B cell (primary cell): Measurements from ENCODE around the gene ABCC10. TPM values are rescaled to one million over a fixed set of nuclear protein-coding genes. Genes with fewer than 3 reads are reported as not detected.

ENCODE experiments used
- ATAC-seq: fragments of 200-7000 bp; cut with Tn5 transposase; one replicate; pipeline ENCODE4 v1.10.0; 2021; ENCODE audit warnings: low read depth, mild to moderate bottlenecking, moderate number of reproducible peaks, moderate library complexity
- CTCF ChIA-PET: fragments of 350-600 bp; sonication (Branson Sonifier 250); formaldehyde crosslinking; loops from one replicate; lab custom pipeline; 2021; ENCODE audit warnings: antibody characterized with exemption, inconsistent platforms; lab: Charles Lee
- POLR2A ChIA-PET: fragments of 350-600 bp; sonication (Branson Sonifier 250); formaldehyde crosslinking; loops from one replicate; lab custom pipeline; 2021; ENCODE audit warnings: antibody characterized with exemption; lab: Charles Lee
- DNase-seq: peaks from one replicate; pipeline ENCODE4 v3.0.0; 2013
- H2AFZ ChIP-seq: 2 replicates; pipeline ENCODE4 v1.6.1; 2012; ENCODE audit warnings: mild to moderate bottlenecking, low read depth, low read length; ENCODE audit not compliant: insufficient read depth, poor library complexity, severe bottlenecking
- H3K27ac ChIP-seq, 2 donors: 1 replicate in 1 of 2; 2 replicates in 1 of 2; pipeline ENCODE4 v1.5.1; 2012 to 2013; ENCODE audit warnings: low read length in 2 of 2, mild to moderate bottlenecking in 2 of 2, moderate library complexity in 1 of 2
- H3K27me3 ChIP-seq, 4 experiments: fragments of 200-600 bp in 1 of 4; sonication (generic) in 1 of 4; replicated peaks in 1 of 4; 1 replicate in 2 of 4; 2 replicates in 2 of 4; pipeline versions ENCODE4 v1.6.1 to v1.7.0; 2013 to 2016; ENCODE audit warnings: low read length in 3 of 4, mild to moderate bottlenecking in 2 of 4, mixed read lengths in 1 of 4, moderate library complexity in 1 of 4; ENCODE audit not compliant: insufficient read depth in 4 of 4, control insufficient read depth in 3 of 4; ENCODE audit errors: control extremely low read depth in 1 of 4
- H3K36me3 ChIP-seq, 2 experiments: replicated peaks in 1 of 2; 1 replicate in 1 of 2; 2 replicates in 1 of 2; pipeline versions ENCODE4 v1.6.1 to v1.7.1; 2013; ENCODE audit warnings: low read length in 1 of 2; ENCODE audit not compliant: insufficient read depth in 2 of 2, control insufficient read depth in 1 of 2; ENCODE audit errors: control extremely low read depth in 1 of 2, extremely low read depth in 1 of 2
- H3K4me1 ChIP-seq, 2 donors: fragments of 200-600 bp in 1 of 2; sonication (generic) in 1 of 2; 1 replicate in 1 of 2; 2 replicates in 1 of 2; pipeline versions ENCODE4 v1.5.1 to v1.6.1; 2013 to 2017; ENCODE audit warnings: low read length in 2 of 2; ENCODE audit not compliant: control insufficient read depth in 2 of 2, insufficient read depth in 2 of 2
- H3K4me2 ChIP-seq: replicated peaks from 2 replicates; pipeline ENCODE3; 2012; ENCODE audit warnings: mild to moderate bottlenecking, low read depth, low read length; ENCODE audit not compliant: poor library complexity, severe bottlenecking
- H3K4me3 ChIP-seq, 5 experiments: fragments of 200-600 bp in 1 of 5; sonication (generic) in 1 of 5; 1 replicate in 3 of 5; 2 replicates in 2 of 5; pipeline versions ENCODE4 v1.5.1 to v1.7.0; 2011 to 2016; ENCODE audit warnings: low read length in 4 of 5, mild to moderate bottlenecking in 4 of 5, low read depth in 2 of 5, control low read depth in 1 of 5, moderate library complexity in 1 of 5; ENCODE audit not compliant: insufficient read depth in 1 of 5; ENCODE audit errors: control extremely low read depth in 1 of 5, extremely low read depth in 1 of 5
- H3K79me2 ChIP-seq: fragments of 200-600 bp; sonication (generic); one replicate; pipeline ENCODE4 v1.6.0; 2016; ENCODE audit warnings: low read length; ENCODE audit not compliant: control insufficient read depth, insufficient read depth
- H3K9ac ChIP-seq: fragments of 200-600 bp; sonication (generic); 2 replicates; pipeline ENCODE4 v1.6.1; 2017; ENCODE audit warnings: mild to moderate bottlenecking, low read length, moderate library complexity
- H3K9me3 ChIP-seq, 3 donors: one replicate each; pipeline versions ENCODE4 v1.6.1 to v1.7.1; 2013; ENCODE audit warnings: low read length in 2 of 3; ENCODE audit not compliant: control insufficient read depth in 2 of 3, insufficient read depth in 1 of 3; ENCODE audit errors: control extremely low read depth in 1 of 3
- H4K20me1 ChIP-seq: 2 replicates; pipeline ENCODE4 v1.6.0; 2012; ENCODE audit warnings: mild to moderate bottlenecking, low read length; ENCODE audit not compliant: insufficient read depth, control insufficient read depth, poor library complexity, severe bottlenecking
- H3K27ac Mint-ChIP-seq: one replicate; pipeline ENCODE4 v1.8.0; 2021; ENCODE audit warnings: mixed read lengths
- H3K27me3 Mint-ChIP-seq: one replicate; pipeline ENCODE4 v1.8.0; 2021; ENCODE audit warnings: mixed read lengths
- H3K4me1 Mint-ChIP-seq: one replicate; pipeline ENCODE4 v1.8.0; 2021; ENCODE audit warnings: mixed read lengths
- H3K4me3 Mint-ChIP-seq: one replicate; pipeline ENCODE4 v1.8.0; 2021; ENCODE audit warnings: mixed read lengths
- H3K9me3 Mint-ChIP-seq: one replicate; pipeline ENCODE4 v1.8.0; 2022; ENCODE audit warnings: mixed read lengths; ENCODE audit not compliant: insufficient read depth
- EZH2 ChIP-seq: IDR thresholded peaks from 2 replicates; pipeline ENCODE4 v1.6.1; 2012; ENCODE audit warnings: borderline replicate concordance, low read depth, mild to moderate bottlenecking, moderate library complexity, low read length; ENCODE audit not compliant: insufficient read depth, poor library complexity, severe bottlenecking
- WGBS: methylation state at CpG from one replicate; pipeline ENCODE4 v1.1.5; 2013; ENCODE audit warnings: missing lambda C conversion rate; ENCODE audit not compliant: insufficient coverage; 5-methylcytosine and 5-hydroxymethylcytosine counted together
- intact Hi-C: fragments of 100-400 bp; cut with micrococcal nuclease; formaldehyde crosslinking; loops from one replicate; pipeline ENCODE4 v1.10.0; 2022
- polyA plus RNA-seq: library from polyadenylated mRNA; depleted of rRNA; stranded (reverse); fragments of >200 nt; gene quantifications from 2 replicates; pipeline ENCODE4 v1.2.3, GENCODE V29; 2012
- total RNA-seq, 2 donors: library from RNA; stranded (reverse); fragments of 120-200 nt in 1 of 2; gene quantifications; 1 replicate in 1 of 2; 2 replicates in 1 of 2; pipeline versions ENCODE4 v1.2.3 to v1.2.4, GENCODE V29; 2013 to 2022
- TF ChIP-seq, protein P1 (sequence below): fragments of 200-600 bp; IDR thresholded peaks from one replicate; pipeline ENCODE4 v1.8.0; 2022; ENCODE audit warnings: antibody characterized with exemption, mild to moderate bottlenecking

ABCC10 gene
- total and polyA plus RNA-seq, 2 donors (not counting 1 experiment from before 2014, with no cell fraction given): 39.5 to 71.5 TPM

DNA sequence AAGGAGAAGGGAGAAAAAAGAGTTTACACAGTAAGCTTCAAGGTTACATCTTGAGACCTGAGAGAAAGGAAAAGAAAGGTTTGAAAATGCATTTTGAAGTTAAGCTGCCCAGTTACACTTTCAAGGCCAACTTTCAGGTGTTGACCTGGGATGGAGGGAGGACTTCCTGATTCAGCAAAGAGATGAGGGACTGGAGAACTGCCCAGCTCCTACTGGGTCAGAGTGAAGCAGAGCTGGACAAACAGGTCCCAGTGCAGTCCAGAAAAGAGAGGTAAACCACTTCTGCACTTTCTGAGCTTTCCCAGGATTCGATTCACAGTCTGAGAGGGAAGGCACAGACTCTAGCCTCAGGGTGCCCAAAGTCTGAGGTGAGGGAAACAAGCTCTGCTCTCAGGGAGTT is 44.1 kb downstream of the ABCC10 start:
- no peak overlapping the region for H3K4me2 ChIP-seq
- H3K79me2 ChIP-seq: peaks cover 9% of the 10 kb centered on the region
- no peaks in the 10 kb centered on the region for H3K36me3 ChIP-seq
- H3K27ac Mint-ChIP-seq: no peak overlapping the region
- no peak overlapping the region for H3K4me3 ChIP-seq
- no peaks in the 10 kb centered on the region for H3K9me3 ChIP-seq
- no peak overlapping the region for H3K4me3 Mint-ChIP-seq
- TF ChIP-seq, protein P1, sequence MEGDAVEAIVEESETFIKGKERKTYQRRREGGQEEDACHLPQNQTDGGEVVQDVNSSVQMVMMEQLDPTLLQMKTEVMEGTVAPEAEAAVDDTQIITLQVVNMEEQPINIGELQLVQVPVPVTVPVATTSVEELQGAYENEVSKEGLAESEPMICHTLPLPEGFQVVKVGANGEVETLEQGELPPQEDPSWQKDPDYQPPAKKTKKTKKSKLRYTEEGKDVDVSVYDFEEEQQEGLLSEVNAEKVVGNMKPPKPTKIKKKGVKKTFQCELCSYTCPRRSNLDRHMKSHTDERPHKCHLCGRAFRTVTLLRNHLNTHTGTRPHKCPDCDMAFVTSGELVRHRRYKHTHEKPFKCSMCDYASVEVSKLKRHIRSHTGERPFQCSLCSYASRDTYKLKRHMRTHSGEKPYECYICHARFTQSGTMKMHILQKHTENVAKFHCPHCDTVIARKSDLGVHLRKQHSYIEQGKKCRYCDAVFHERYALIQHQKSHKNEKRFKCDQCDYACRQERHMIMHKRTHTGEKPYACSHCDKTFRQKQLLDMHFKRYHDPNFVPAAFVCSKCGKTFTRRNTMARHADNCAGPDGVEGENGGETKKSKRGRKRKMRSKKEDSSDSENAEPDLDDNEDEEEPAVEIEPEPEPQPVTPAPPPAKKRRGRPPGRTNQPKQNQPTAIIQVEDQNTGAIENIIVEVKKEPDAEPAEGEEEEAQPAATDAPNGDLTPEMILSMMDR: no peak
- no peak for TF ChIP-seq EZH2
- no peaks in the 10 kb centered on the region for H3K4me1 Mint-ChIP-seq
- DNase-seq: no peak
- no peaks in the 10 kb centered on the region for H3K9me3 Mint-ChIP-seq
- 63% methylated on average over 1 of the region's 1 CpG for WGBS
- no peaks in the 10 kb centered on the region for H4K20me1 ChIP-seq
- POLR2A ChIA-PET: no interaction called here
- peaks cover 0 to 26% (median 2%) of the 10 kb centered on the region in 4 experiments for H3K27me3 ChIP-seq
- peaks cover 29% of the 10 kb centered on the region for H3K27me3 Mint-ChIP-seq
- intact Hi-C loops: no loop called here
- no peak overlapping the region for H3K9ac ChIP-seq
- no peak overlapping the region for H3K27ac ChIP-seq
- no peak overlapping the region for H2AFZ ChIP-seq
- H3K4me1 ChIP-seq: no peaks in the 10 kb centered on the region
- CTCF ChIA-PET: interaction anchor here (0.7 to 1.1 kb wide), 3 partner anchors 35 to 852 kb away, joined by 3 to 4 read pairs (median 3); partner anchors contain the start of gene DNPH1
- no peak for ATAC-seq

DNA sequence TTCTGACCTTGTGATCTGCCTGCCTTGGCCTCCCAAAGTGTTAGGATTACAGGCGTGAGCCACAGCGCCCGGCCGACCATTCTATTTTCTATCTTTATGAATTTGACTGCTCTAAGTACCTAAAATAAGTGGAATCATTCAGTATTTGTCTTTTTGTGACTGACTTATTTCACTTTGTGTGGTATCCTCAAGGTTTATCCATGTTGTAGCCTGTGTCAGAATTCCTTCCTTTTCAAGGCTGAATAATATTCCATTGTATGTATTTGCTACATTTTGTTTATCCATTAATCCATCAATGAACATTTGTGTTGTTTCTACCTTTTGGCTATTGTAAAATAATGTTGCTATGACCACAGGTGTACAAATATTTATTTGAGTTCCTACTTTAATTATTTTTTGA is 45.2 kb downstream of the ABCC10 start:
- Histone ChIP-seq H3K36me3 (no peaks in the 10 kb centered on the region), H3K79me2 (peaks cover 20% of the 10 kb centered on the region), H2AFZ (no peak overlapping the region), H3K9ac (no peak overlapping the region), H3K4me1 (peaks cover 6 to 7% of the 10 kb centered on the region in 2 donors), H3K4me2 (no peak overlapping the region), H3K27me3 (peaks cover 0 to 17% (median 2%) of the 10 kb centered on the region in 4 experiments), H3K27ac (no peak overlapping the region), H4K20me1 (no peaks in the 10 kb centered on the region), H3K4me3 (no peak overlapping the region), H3K9me3 (no peaks in the 10 kb centered on the region)
- H3K4me3 Mint-ChIP-seq: no peak overlapping the region
- peaks cover 21% of the 10 kb centered on the region for H3K27me3 Mint-ChIP-seq
- no CpG with 5 or more reads among the region's 4 CpGs for WGBS
- no peak for ATAC-seq
- CTCF ChIA-PET: interaction anchor here (1.1 kb wide), 1 partner anchor 34 kb away, joined by 3 read pairs; no protein-coding TSS in a partner anchor
- no peak for TF ChIP-seq EZH2
- TF ChIP-seq, protein P1: no peak
- POLR2A ChIA-PET: no interaction called here
- intact Hi-C loops: no loop called here
- H3K9me3 Mint-ChIP-seq: no peaks in the 10 kb centered on the region
- H3K27ac Mint-ChIP-seq: no peak overlapping the region
- peaks cover 10% of the 10 kb centered on the region for H3K4me1 Mint-ChIP-seq
- DNase-seq: no peak
